Gastrocnemius medialis (tissue), 4 donors: ENCODE results near the gene ARIH1. TPM values are rescaled to one million over a fixed set of nuclear protein-coding genes. Genes with fewer than 3 reads are reported as not detected.
A peak's percentile ranks its signal among the peaks of the same experiment; 100 is the strongest.

Source experiments
- ATAC-seq, 2 donors: fragments of 150-250 bp; one replicate each; pipeline ENCODE4 v1.9.1; 2016
- DNase-seq, 2 donors: peaks; one replicate each; pipeline ENCODE4 v3.0.0-alpha.2; 2019
- H3K27ac ChIP-seq, 4 donors: fragments of 200-600 bp; sonication (generic); 1 replicate in 1 of 4; 2 replicates in 3 of 4; pipeline ENCODE4 v1.5.1; 2016 to 2018; ENCODE audit warnings: mild to moderate bottlenecking in 2 of 4, moderate library complexity in 1 of 4
- H3K27me3 ChIP-seq, 3 donors: fragments of 200-600 bp; sonication (generic) in 2 of 3; 1 replicate in 1 of 3; 2 replicates in 2 of 3; pipeline versions ENCODE4 v1.5.1 to v1.6.0; 2016 to 2019; ENCODE audit warnings: mild to moderate bottlenecking in 1 of 3, moderate library complexity in 1 of 3
- H3K36me3 ChIP-seq, 2 donors: fragments of 200-600 bp; sonication (generic) in 1 of 2; one replicate each; pipeline ENCODE4 v1.5.1; 2017 to 2018
- H3K4me1 ChIP-seq, 2 donors: fragments of 200-600 bp; sonication (generic) in 1 of 2; one replicate each; pipeline ENCODE4 v1.5.1; 2016 to 2017; ENCODE audit warnings: mild to moderate bottlenecking in 2 of 2
- H3K4me3 ChIP-seq, 4 donors: fragments of 200-600 bp; sonication (generic) in 3 of 4; 1 replicate in 1 of 4; 2 replicates in 3 of 4; pipeline ENCODE4 v1.5.1; 2016 to 2019; ENCODE audit warnings: mild to moderate bottlenecking in 2 of 4
- H3K9me3 ChIP-seq, 3 donors: fragments of 200-600 bp; sonication (generic) in 2 of 3; 1 replicate in 1 of 3; 2 replicates in 2 of 3; pipeline ENCODE4 v1.5.1; 2016 to 2019
- POLR2A ChIP-seq, 2 donors: fragments of 450-650 bp; IDR thresholded peaks; one replicate each; pipeline ENCODE4 v1.6.1; 2017; ENCODE audit warnings: antibody characterized with exemption in 2 of 2, mild to moderate bottlenecking in 2 of 2, moderate library complexity in 2 of 2
- in situ Hi-C, 4 donors: fragments of 200-750 bp; cut with MboI; loops; one replicate each; pipeline versions ENCODE4 v1.15.0 to v1.8.0; 2017; ENCODE audit warnings: low sequenced_read_pairs in 4 of 4
- intact Hi-C: fragments of 100-400 bp; cut with DNase I; formaldehyde crosslinking; loops from one replicate; pipeline ENCODE4 v1.15.1; 2023; ENCODE audit warnings: low total_unique reads
- total RNA-seq, 4 donors: library from RNA; depleted of rRNA; stranded (reverse); fragments of >200 nt; gene quantifications; one replicate each; pipeline versions ENCODE4 v1.1.0 to v1.2.3, GENCODE V29; 2016
- TF ChIP-seq, protein P1 (sequence below), 5 experiments: fragments of 450-650 bp in 3 of 5; fragments of 200-600 bp in 2 of 5; sonication (generic) in 2 of 5; IDR thresholded peaks in 4 of 5; conservative IDR thresholded peaks in 1 of 5; 1 replicate in 4 of 5; 2 replicates in 1 of 5; pipeline ENCODE4 v1.5.1; 2016 to 2019; ENCODE audit warnings: antibody characterized with exemption in 5 of 5, mild to moderate bottlenecking in 3 of 5, moderate library complexity in 3 of 5

Gene ARIH1
- total RNA-seq, 4 donors from 2014 or later = 46.3 to 85.6 (median 68.3) TPM

DNA sequence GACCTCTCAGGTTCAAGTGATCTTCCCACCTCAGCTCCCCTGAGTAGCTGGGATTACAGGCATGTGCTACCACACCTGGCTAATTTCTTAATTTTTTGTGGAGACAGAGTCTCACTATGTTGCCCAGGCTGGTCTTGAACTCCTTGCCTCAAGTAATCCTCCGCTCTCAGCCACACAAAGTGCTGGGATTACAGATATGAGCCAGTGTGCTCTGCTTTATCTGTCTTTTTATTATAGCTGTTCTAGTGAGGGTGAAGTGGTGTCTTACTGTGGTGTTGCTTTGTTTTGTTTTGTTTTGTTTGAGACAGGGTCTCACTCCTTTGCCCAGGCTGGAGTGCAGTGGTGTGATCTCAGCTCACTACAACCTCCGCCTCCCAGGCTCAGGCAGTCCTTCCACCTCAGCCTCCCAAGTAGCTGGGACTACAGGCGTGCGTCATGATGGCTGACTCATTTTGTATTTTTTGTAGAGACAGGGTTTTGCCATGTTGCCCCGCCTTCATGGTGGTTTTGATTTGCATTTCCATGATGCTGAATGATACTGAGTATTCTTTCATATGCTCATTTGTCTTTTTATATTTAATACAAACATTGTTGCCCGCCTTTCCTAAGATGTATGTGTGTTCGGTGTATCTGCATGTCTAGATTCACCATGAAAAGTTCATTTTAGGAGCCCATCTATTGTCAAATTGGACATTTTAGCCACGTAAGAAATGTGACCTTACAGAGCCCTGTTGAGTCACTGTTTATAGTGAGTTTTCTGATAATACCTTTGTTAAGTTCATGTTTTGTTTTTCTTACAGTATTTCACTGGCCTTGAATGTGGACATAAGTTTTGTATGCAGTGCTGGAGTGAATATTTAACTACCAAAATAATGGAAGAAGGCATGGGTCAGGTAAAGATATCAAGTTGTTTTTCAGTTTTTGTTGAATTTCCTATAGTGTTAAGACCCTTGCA lies 80.6 kb downstream of the ARIH1 start:
- ATAC-seq (no peak), DNase-seq (no peak)
- intact Hi-C loops = no loop called here
- H3K4me1 ChIP-seq = peaks cover 6 to 8% of the 10 kb centered on the region in 2 donors
- H3K27ac ChIP-seq = no peak overlapping the region
- in situ Hi-C loops = no loop called here
- H3K27me3 ChIP-seq = no peaks in the 10 kb centered on the region
- H3K9me3 ChIP-seq = no peaks in the 10 kb centered on the region
- peaks cover 0 to 11% of the 10 kb centered on the region in 2 donors for H3K36me3 ChIP-seq
- no peak overlapping the region for H3K4me3 ChIP-seq
- TF ChIP-seq, protein P1, sequence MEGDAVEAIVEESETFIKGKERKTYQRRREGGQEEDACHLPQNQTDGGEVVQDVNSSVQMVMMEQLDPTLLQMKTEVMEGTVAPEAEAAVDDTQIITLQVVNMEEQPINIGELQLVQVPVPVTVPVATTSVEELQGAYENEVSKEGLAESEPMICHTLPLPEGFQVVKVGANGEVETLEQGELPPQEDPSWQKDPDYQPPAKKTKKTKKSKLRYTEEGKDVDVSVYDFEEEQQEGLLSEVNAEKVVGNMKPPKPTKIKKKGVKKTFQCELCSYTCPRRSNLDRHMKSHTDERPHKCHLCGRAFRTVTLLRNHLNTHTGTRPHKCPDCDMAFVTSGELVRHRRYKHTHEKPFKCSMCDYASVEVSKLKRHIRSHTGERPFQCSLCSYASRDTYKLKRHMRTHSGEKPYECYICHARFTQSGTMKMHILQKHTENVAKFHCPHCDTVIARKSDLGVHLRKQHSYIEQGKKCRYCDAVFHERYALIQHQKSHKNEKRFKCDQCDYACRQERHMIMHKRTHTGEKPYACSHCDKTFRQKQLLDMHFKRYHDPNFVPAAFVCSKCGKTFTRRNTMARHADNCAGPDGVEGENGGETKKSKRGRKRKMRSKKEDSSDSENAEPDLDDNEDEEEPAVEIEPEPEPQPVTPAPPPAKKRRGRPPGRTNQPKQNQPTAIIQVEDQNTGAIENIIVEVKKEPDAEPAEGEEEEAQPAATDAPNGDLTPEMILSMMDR (IDR thresholded peaks at IDR 0.05 in 4 of 5, conservative IDR thresholded peaks at IDR 0.05 in 1 of 5) = no peak
- no peak for TF ChIP-seq POLR2A (IDR thresholded peaks at IDR 0.05)

GRCh38 chr15:72559781-72560180 lies 85.7 kb downstream of the ARIH1 start:
- peaks cover 0 to 26% of the 10 kb centered on the region in 2 donors for H3K36me3 ChIP-seq
- in situ Hi-C loops = no loop called here

DNA sequence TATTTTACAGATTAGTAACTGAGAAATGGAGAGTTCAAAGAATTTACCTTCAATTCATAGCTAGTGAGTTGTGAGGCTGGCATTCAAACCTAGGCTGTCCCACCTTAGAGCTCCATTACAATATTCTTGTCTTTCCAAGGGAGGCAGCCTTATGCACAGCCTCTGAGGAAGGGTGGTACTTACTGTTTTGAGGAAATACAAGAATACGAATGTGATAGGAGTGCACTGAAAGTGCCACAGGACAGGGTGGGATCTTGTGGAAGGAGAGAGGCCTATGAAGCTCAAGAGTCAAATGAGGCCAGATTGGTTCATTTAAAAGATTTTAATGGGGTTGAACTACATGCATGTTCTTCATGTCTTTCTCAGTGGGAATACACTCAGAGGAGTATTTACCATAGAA lies 86.3 kb downstream of the ARIH1 start:
- H3K4me1 ChIP-seq = peaks cover 6 to 18% of the 10 kb centered on the region in 2 donors
- TF ChIP-seq, protein P1 (IDR thresholded peaks at IDR 0.05 in 4 of 5, conservative IDR thresholded peaks at IDR 0.05 in 1 of 5) = no peak
- no peak for TF ChIP-seq POLR2A (IDR thresholded peaks at IDR 0.05)
- H3K9me3 ChIP-seq = no peaks in the 10 kb centered on the region
- DNase-seq (no peak), ATAC-seq (no peak)
- in situ Hi-C loops = no loop called here
- H3K36me3 ChIP-seq = peaks cover 0 to 22% of the 10 kb centered on the region in 2 donors
- no peak overlapping the region for H3K4me3 ChIP-seq
- no peak overlapping the region for H3K27ac ChIP-seq
- intact Hi-C loops = no loop called here
- no peaks in the 10 kb centered on the region for H3K27me3 ChIP-seq

More at GRCh38 chr15:72559781-72560180, 85.7 kb downstream of the ARIH1 start:
- peaks cover 6 to 18% of the 10 kb centered on the region in 2 donors for H3K4me1 ChIP-seq
- DNase-seq = no peak
- TF ChIP-seq, protein P1 (IDR thresholded peaks at IDR 0.05 in 4 of 5, conservative IDR thresholded peaks at IDR 0.05 in 1 of 5) = no peak
- no peak for TF ChIP-seq POLR2A (IDR thresholded peaks at IDR 0.05)
- intact Hi-C loops = no loop called here
- no peak overlapping the region for H3K4me3 ChIP-seq
- H3K27ac ChIP-seq = no peak overlapping the region
- no peaks in the 10 kb centered on the region for H3K27me3 ChIP-seq
- no peaks in the 10 kb centered on the region for H3K9me3 ChIP-seq
- no peak for ATAC-seq

GRCh38 chr15:72562386-72562785 lies 88.3 kb downstream of the ARIH1 start:
- peaks cover 0 to 22% of the 10 kb centered on the region in 2 donors for H3K36me3 ChIP-seq

More at GRCh38 chr15:72562386-72562785, 88.3 kb downstream of the ARIH1 start:
- Histone ChIP-seq H3K4me3 (no peak overlapping the region), H3K9me3 (no peaks in the 10 kb centered on the region), H3K27ac (peak overlapping the region in 1 of 4 donors; percentile 31), H3K4me1 (peaks cover 6 to 18% of the 10 kb centered on the region in 2 donors), H3K27me3 (no peaks in the 10 kb centered on the region)
- intact Hi-C loops = no loop called here
- ATAC-seq = no peak
- TF ChIP-seq, protein P1 (IDR thresholded peaks at IDR 0.05 in 4 of 5, conservative IDR thresholded peaks at IDR 0.05 in 1 of 5) = no peak
- no peak for TF ChIP-seq POLR2A (IDR thresholded peaks at IDR 0.05)
- in situ Hi-C loops = no loop called here
- no peak for DNase-seq
